Measurements from ENCODE around the gene HORMAD1.

- TF ChIP-seq CTCF (IDR thresholded peaks at IDR 0.05; ENCODE audit: low read depth, low read length, missing input control), result no peak
- no peak for TF ChIP-seq TAF1 (conservative IDR thresholded peaks at IDR 0.05)
- TF ChIP-seq REST (IDR thresholded peaks at IDR 0.05), result no peak
- TF ChIP-seq GABPA (IDR thresholded peaks at IDR 0.05 in 1 of 2, conservative IDR thresholded peaks at IDR 0.05 in 1 of 2), result no peak
- TF ChIP-seq RAD21 (IDR thresholded peaks at IDR 0.05), result no peak
- no peak for TF ChIP-seq EGR1 (IDR thresholded peaks at IDR 0.05; ENCODE audit: low read depth in 2 of 2)
- TF ChIP-seq MAX (IDR thresholded peaks at IDR 0.05), result no peak
- no peak for TF ChIP-seq HNF4G (IDR thresholded peaks at IDR 0.05)
- no peak for TF ChIP-seq ZBTB33 (IDR thresholded peaks at IDR 0.05)
- TF ChIP-seq JUND (IDR thresholded peaks at IDR 0.05), result no peak
- no peak for TF ChIP-seq YY1 (IDR thresholded peaks at IDR 0.05)
- TF ChIP-seq FOXA2 (IDR thresholded peaks at IDR 0.05), result no peak
- TF ChIP-seq FOXA1 (IDR thresholded peaks at IDR 0.05), result no peak
- TF ChIP-seq ATF3 (IDR thresholded peaks at IDR 0.05), result no peak
Measured at GRCh38 chr1:150708595-150708994, 12.1 kb downstream of the HORMAD1 start.

All from liver (tissue), 3 donors.